Mesodermal cell (in vitro differentiated cells): Measurements from ENCODE around the gene GAB3.
"Not testable (repeated sequence)": the region's sequence is repeated elsewhere in the genome, so short reads cannot be mapped to it uniquely, and the experiment has no call there.

ENCODE experiments used
- H3K27ac ChIP-seq: 2 replicates; pipeline ENCODE4 v1.7.0; 2013; ENCODE audit warnings: mild to moderate bottlenecking, low read depth, low read length, moderate library complexity; ENCODE audit not compliant: severe bottlenecking
- H3K36me3 ChIP-seq: 2 replicates; pipeline ENCODE4 v1.7.1; 2013; ENCODE audit warnings: mild to moderate bottlenecking, low read length, moderate library complexity; ENCODE audit not compliant: control insufficient read depth, insufficient read depth
- H3K4me1 ChIP-seq: one replicate; pipeline ENCODE4 v1.7.1; 2013; ENCODE audit warnings: mild to moderate bottlenecking, low read length; ENCODE audit not compliant: insufficient read depth, control insufficient read depth, poor library complexity, severe bottlenecking
- H3K4me3 ChIP-seq: 2 replicates; pipeline ENCODE4 v1.7.0; 2013; ENCODE audit warnings: low read length, control low read depth, mild to moderate bottlenecking; ENCODE audit not compliant: insufficient read depth, poor library complexity, severe bottlenecking; ENCODE audit errors: extremely low read depth
- H3K9me3 ChIP-seq: 2 replicates; pipeline ENCODE4 v1.7.1; 2013; ENCODE audit warnings: mild to moderate bottlenecking, low read length, moderate library complexity; ENCODE audit not compliant: control insufficient read depth
- WGBS, 2 experiments: methylation state at CpG; one replicate each; pipeline ENCODE4 v1.1.5; 2013; ENCODE audit warnings: missing lambda C conversion rate in 2 of 2; ENCODE audit not compliant: insufficient coverage in 2 of 2; 5-methylcytosine and 5-hydroxymethylcytosine counted together

GAB3 gene

GRCh38 chrX:154655786-154656185, 95.1 kb downstream of the GAB3 start:
- no peaks in the 10 kb centered on the region for H3K36me3 ChIP-seq
- no peak overlapping the region for H3K27ac ChIP-seq
- 89 to 100% methylated on average over 1 to 10 of the region's 11 CpGs for WGBS, 2 experiments
- H3K4me3 ChIP-seq = no peak overlapping the region
- H3K9me3 ChIP-seq = no peaks in the 10 kb centered on the region
- no peaks in the 10 kb centered on the region for H3K4me1 ChIP-seq

- Histone ChIP-seq H3K4me3 (no peak overlapping the region), H3K4me1 (no peaks in the 10 kb centered on the region), H3K9me3 (no peaks in the 10 kb centered on the region), H3K27ac (no peak overlapping the region), H3K36me3 (no peaks in the 10 kb centered on the region)
- 90 to 100% methylated on average over 1 to 2 of the region's 6 CpGs for WGBS, 2 experiments
Observed at GRCh38 chrX:154655346-154655745, 95.5 kb downstream of the GAB3 start.

GRCh38 chrX:154654925-154655324, 96.0 kb downstream of the GAB3 start:
- Histone ChIP-seq H3K4me3 (no peak overlapping the region), H3K36me3 (no peaks in the 10 kb centered on the region)
- WGBS, 2 experiments = 97 to 100% methylated on average over 3 to 10 of the region's 15 CpGs

GRCh38 chrX:154654372-154654771, 96.5 kb downstream of the GAB3 start:
- Histone ChIP-seq H3K27ac (no peak overlapping the region), H3K4me1 (no peaks in the 10 kb centered on the region), H3K4me3 (no peak overlapping the region), H3K36me3 (no peaks in the 10 kb centered on the region), H3K9me3 (no peaks in the 10 kb centered on the region)
- 90 to 97% methylated on average over 5 to 7 of the region's 10 CpGs for WGBS, 2 experiments

More at GRCh38 chrX:154654925-154655324, 96.0 kb downstream of the GAB3 start:
- Histone ChIP-seq H3K4me1 (no peaks in the 10 kb centered on the region), H3K9me3 (no peaks in the 10 kb centered on the region), H3K27ac (no peak overlapping the region)

- not testable (repeated sequence) for H3K4me1 ChIP-seq, H3K4me3 ChIP-seq, H3K36me3 ChIP-seq, H3K9me3 ChIP-seq, H3K27ac ChIP-seq
- WGBS, 2 experiments = no CpG with 5 or more reads among the region's 27 CpGs
Observed at GRCh38 chrX:154653413-154653812, 97.5 kb downstream of the GAB3 start, which contains the start of gene CTAG2. TSS of gene CTAG2 (minus strand) at chrX:154653579. CDS start at chrX:154653515, 64 bp downstream.

- Histone ChIP-seq H3K9me3 (no peaks in the 10 kb centered on the region), H3K27ac (no peak overlapping the region), H3K4me3 (no peak overlapping the region), H3K36me3 (no peaks in the 10 kb centered on the region), H3K4me1 (no peaks in the 10 kb centered on the region)
- no CpG with 5 or more reads among the region's 23 CpGs for WGBS, 2 experiments
Observed at GRCh38 chrX:154653048-154653401, 97.9 kb downstream of the GAB3 start.

GRCh38 chrX:154652311-154653047, 98.4 kb downstream of the GAB3 start:
- Histone ChIP-seq H3K27ac (no peak overlapping the region), H3K4me1 (no peaks in the 10 kb centered on the region), H3K4me3 (no peak overlapping the region), H3K9me3 (no peaks in the 10 kb centered on the region), H3K36me3 (no peaks in the 10 kb centered on the region)
- WGBS, 2 experiments = 96 to 98% methylated on average over 10 to 18 of the region's 30 CpGs

- H3K4me1 ChIP-seq = no peaks in the 10 kb centered on the region
- 66% methylated on average over 4 of the region's 13 CpGs; no CpG with 5 or more reads in 1 of the 2 experiments for WGBS, 2 experiments
- H3K27ac ChIP-seq = no peak overlapping the region
- H3K4me3 ChIP-seq = no peak overlapping the region
- H3K36me3 ChIP-seq = no peaks in the 10 kb centered on the region
- H3K9me3 ChIP-seq = no peaks in the 10 kb centered on the region
Observed at GRCh38 chrX:154650221-154650510, 100.7 kb downstream of the GAB3 start.

GRCh38 chrX:154649503-154650220, 101.2 kb downstream of the GAB3 start:
- H3K4me1 ChIP-seq = no peaks in the 10 kb centered on the region
- no peak overlapping the region for H3K4me3 ChIP-seq
- no peaks in the 10 kb centered on the region for H3K9me3 ChIP-seq
- WGBS, 2 experiments = 90 to 93% methylated on average over 5 to 12 of the region's 23 CpGs
- H3K27ac ChIP-seq = no peak overlapping the region
- H3K36me3 ChIP-seq = no peaks in the 10 kb centered on the region

GRCh38 chrX:154648931-154649330, 101.9 kb downstream of the GAB3 start:
- 80 to 100% methylated on average over 2 to 4 of the region's 15 CpGs for WGBS, 2 experiments
- no peaks in the 10 kb centered on the region for H3K9me3 ChIP-seq
- H3K4me3 ChIP-seq = no peak overlapping the region
- no peaks in the 10 kb centered on the region for H3K36me3 ChIP-seq
- H3K4me1 ChIP-seq = no peaks in the 10 kb centered on the region
- no peak overlapping the region for H3K27ac ChIP-seq

- H3K27ac ChIP-seq, H3K9me3 ChIP-seq, H3K36me3 ChIP-seq, H3K4me3 ChIP-seq, H3K4me1 ChIP-seq: not testable (repeated sequence)
- WGBS, 2 experiments = no CpG with 5 or more reads among the region's 24 CpGs
Observed at GRCh38 chrX:154645745-154646378, 105.0 kb downstream of the GAB3 start.
